Panc1 (cell line): ENCODE results near the gene TAX1BP1. TPM values are rescaled to one million over a fixed set of nuclear protein-coding genes. Genes with fewer than 3 reads are reported as not detected.

ENCODE experiments used
- ATAC-seq: fragments of 200-7000 bp; cut with Tn5 transposase; 2 replicates; pipeline ENCODE4 v1.9.1; 2020; ENCODE audit warnings: mild to moderate bottlenecking, moderate library complexity
- BruUV-seq: library from RNA; stranded (reverse); fragments of 400-500 nt; replicated peaks from 2 replicates; lab custom pipeline; 2021; lab: Mats Ljungman, UMichigan
- CTCF ChIA-PET: fragments of 300-600 bp; sonication (Branson Sonifier 250); formaldehyde crosslinking; loops from one replicate; lab custom pipeline; 2022; ENCODE audit warnings: antibody characterized with exemption; lab: Charles Lee
- POLR2A ChIA-PET: fragments of 300-600 bp; sonication (Branson Sonifier 250); formaldehyde crosslinking; loops from one replicate; lab custom pipeline; 2022; ENCODE audit warnings: antibody characterized with exemption; lab: Charles Lee
- DNase-seq: peaks from one replicate; pipeline ENCODE4 v3.0.0-alpha.2; 2010; ENCODE audit warnings: low read depth, low spot score
- H3K27ac ChIP-seq: 2 replicates; pipeline ENCODE4 v1.5.1; 2011; ENCODE audit warnings: mild to moderate bottlenecking, low read length, inconsistent platforms
- H3K27me3 ChIP-seq: fragments of 200-500 bp; sonication (Bioruptor generic); 2 replicates; pipeline ENCODE4 v1.6.0; 2014; ENCODE audit warnings: low read length, inconsistent platforms; ENCODE audit not compliant: control insufficient read depth, insufficient read depth
- H3K36me3 ChIP-seq: fragments of 200-500 bp; sonication (Bioruptor generic); 2 replicates; pipeline ENCODE4 v1.5.1; 2014; ENCODE audit warnings: inconsistent platforms, mild to moderate bottlenecking, low read length, moderate library complexity; ENCODE audit not compliant: control insufficient read depth, insufficient read depth
- H3K4me1 ChIP-seq: 2 replicates; pipeline ENCODE4 v1.5.1; 2011; ENCODE audit warnings: inconsistent platforms, mild to moderate bottlenecking, low read length, moderate library complexity; ENCODE audit not compliant: control insufficient read depth, insufficient read depth
- H3K4me3 ChIP-seq, 2 experiments: 2 replicates each; pipeline ENCODE4 v1.5.1; 2011 to 2012; ENCODE audit warnings: low read depth in 2 of 2, low read length in 2 of 2, mild to moderate bottlenecking in 2 of 2, inconsistent platforms in 1 of 2, moderate library complexity in 1 of 2
- H3K9me3 ChIP-seq: fragments of 200-500 bp; sonication (Bioruptor generic); 2 replicates; pipeline ENCODE4 v1.5.1; 2014; ENCODE audit warnings: low read depth, mild to moderate bottlenecking, inconsistent platforms, low read length, moderate library complexity; ENCODE audit not compliant: control insufficient read depth, insufficient read depth
- CTCF ChIP-seq: fragments of 450-650 bp; IDR thresholded peaks from 2 replicates; pipeline ENCODE4 v1.5.1; 2017; ENCODE audit warnings: mild to moderate bottlenecking
- POLR2AphosphoS5 ChIP-seq: IDR thresholded peaks from 2 replicates; pipeline ENCODE4 v1.6.1; 2012; ENCODE audit warnings: mild to moderate bottlenecking, low read depth, low read length, moderate library complexity
- SIN3A ChIP-seq: IDR thresholded peaks from 2 replicates; pipeline ENCODE4 v1.6.1; 2012; ENCODE audit warnings: low read depth, mild to moderate bottlenecking, low read length, moderate library complexity, borderline replicate concordance; ENCODE audit not compliant: insufficient read depth
- TCF7L2 ChIP-seq: IDR thresholded peaks from 2 replicates; pipeline ENCODE4 v1.6.1; 2011; ENCODE audit warnings: mild to moderate bottlenecking, low read depth, low read length, inconsistent platforms
- in situ Hi-C: cut with HindIII; loops from 2 replicates; pipeline ENCODE4 v1.10.0; 2016; ENCODE audit warnings: low sequenced_read_pairs, low pct_unique_long_range_greater_than_20kb
- intact Hi-C: fragments of 100-400 bp; cut with micrococcal nuclease; formaldehyde crosslinking; loops from one replicate; pipeline ENCODE4 v1.10.0; 2022; ENCODE audit not compliant: unreplicated experiment
- total RNA-seq: library from RNA; stranded (reverse); gene quantifications from one replicate; pipeline ENCODE4 v1.2.1, GENCODE V29; 2021; ENCODE audit not compliant: unreplicated experiment
- TF ChIP-seq, protein P1 (sequence below), 2 experiments: IDR thresholded peaks; 2 replicates each; pipeline ENCODE4 v1.6.1; 2011 to 2012; ENCODE audit warnings: low read depth in 2 of 2, control low read depth in 1 of 2, low read length in 1 of 2, mild to moderate bottlenecking in 1 of 2, moderate library complexity in 1 of 2; ENCODE audit not compliant: insufficient read depth in 1 of 2

The TAX1BP1 gene
- total RNA-seq, 1 experiment from 2014 or later, result 125 TPM

DNA sequence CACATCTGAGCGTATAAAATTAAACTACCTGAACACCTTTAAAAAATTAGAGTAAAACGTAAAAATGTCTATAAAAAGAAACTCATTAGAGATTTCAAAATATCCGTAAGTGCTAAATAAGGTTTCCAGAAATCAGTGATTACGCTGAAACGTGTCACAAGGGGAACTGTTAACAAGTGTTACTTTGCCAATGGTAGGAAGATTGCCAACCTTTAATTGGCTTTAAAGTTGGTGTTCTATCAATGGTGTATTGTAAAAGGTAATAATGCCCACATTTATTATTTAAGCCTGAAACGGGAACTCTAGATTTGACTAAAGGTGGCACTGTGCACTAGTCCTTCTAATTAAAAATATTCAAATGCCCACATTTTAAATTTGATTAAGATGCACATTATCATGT lies 39.5 kb upstream of the TAX1BP1 start:
- in situ Hi-C loops (no loop called here), intact Hi-C loops (no loop called here)
- POLR2A ChIA-PET, result no interaction called here
- Histone ChIP-seq H3K27ac (no peak overlapping the region), H3K4me1 (no peaks in the 10 kb centered on the region; the same call in 1 of the 2 replicates), H3K27me3 (no peaks in the 10 kb centered on the region), H3K4me3 (no peak overlapping the region), H3K36me3 (no peaks in the 10 kb centered on the region), H3K9me3 (no peaks in the 10 kb centered on the region)
- CTCF ChIA-PET, result no interaction called here
- DNase-seq (no peak), ATAC-seq (no peak)
- TF ChIP-seq, protein P1, sequence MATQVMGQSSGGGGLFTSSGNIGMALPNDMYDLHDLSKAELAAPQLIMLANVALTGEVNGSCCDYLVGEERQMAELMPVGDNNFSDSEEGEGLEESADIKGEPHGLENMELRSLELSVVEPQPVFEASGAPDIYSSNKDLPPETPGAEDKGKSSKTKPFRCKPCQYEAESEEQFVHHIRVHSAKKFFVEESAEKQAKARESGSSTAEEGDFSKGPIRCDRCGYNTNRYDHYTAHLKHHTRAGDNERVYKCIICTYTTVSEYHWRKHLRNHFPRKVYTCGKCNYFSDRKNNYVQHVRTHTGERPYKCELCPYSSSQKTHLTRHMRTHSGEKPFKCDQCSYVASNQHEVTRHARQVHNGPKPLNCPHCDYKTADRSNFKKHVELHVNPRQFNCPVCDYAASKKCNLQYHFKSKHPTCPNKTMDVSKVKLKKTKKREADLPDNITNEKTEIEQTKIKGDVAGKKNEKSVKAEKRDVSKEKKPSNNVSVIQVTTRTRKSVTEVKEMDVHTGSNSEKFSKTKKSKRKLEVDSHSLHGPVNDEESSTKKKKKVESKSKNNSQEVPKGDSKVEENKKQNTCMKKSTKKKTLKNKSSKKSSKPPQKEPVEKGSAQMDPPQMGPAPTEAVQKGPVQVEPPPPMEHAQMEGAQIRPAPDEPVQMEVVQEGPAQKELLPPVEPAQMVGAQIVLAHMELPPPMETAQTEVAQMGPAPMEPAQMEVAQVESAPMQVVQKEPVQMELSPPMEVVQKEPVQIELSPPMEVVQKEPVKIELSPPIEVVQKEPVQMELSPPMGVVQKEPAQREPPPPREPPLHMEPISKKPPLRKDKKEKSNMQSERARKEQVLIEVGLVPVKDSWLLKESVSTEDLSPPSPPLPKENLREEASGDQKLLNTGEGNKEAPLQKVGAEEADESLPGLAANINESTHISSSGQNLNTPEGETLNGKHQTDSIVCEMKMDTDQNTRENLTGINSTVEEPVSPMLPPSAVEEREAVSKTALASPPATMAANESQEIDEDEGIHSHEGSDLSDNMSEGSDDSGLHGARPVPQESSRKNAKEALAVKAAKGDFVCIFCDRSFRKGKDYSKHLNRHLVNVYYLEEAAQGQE (IDR thresholded peaks at IDR 0.05; ENCODE audit: insufficient read depth in 1 of 2, low read depth in 2 of 2, low read length in 1 of 2), result no peak
- no TSS peak for BruUV-seq

DNA sequence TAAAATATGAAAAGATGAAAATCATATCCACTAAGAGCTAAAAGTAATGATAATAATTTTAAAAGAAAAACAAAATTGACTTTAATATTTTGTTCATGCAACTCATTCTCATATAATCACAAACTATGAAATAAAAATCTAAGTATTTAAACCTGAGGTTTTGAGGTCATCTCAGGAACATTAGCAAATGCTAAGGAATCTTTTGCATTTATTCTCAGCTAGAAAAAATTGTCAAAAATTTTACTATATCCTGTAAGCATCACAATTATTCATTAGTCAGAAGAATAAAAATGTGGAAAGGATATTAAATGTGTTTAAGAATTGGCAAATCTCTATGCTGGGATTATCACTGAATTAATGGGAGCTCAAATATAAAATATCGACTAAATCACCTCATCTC lies 36.8 kb upstream of the TAX1BP1 start:
- TF ChIP-seq, protein P1 (IDR thresholded peaks at IDR 0.05; ENCODE audit: insufficient read depth in 1 of 2, low read depth in 2 of 2, low read length in 1 of 2), result no peak
- no peak for TF ChIP-seq POLR2AphosphoS5
- TF ChIP-seq SIN3A, result no peak
- no peak for TF ChIP-seq CTCF
- TF ChIP-seq TCF7L2, result no peak
- in situ Hi-C loops (no loop called here), intact Hi-C loops (no loop called here)
- H3K4me1 ChIP-seq, result no peaks in the 10 kb centered on the region
- H3K36me3 ChIP-seq, result no peaks in the 10 kb centered on the region
- H3K27me3 ChIP-seq, result no peaks in the 10 kb centered on the region
- no peaks in the 10 kb centered on the region for H3K9me3 ChIP-seq
- POLR2A ChIA-PET, result no interaction called here
- no peak overlapping the region for H3K4me3 ChIP-seq
- no peak for DNase-seq
- CTCF ChIA-PET, result no interaction called here
- ATAC-seq, result no peak
- BruUV-seq, result no TSS peak
- no peak overlapping the region for H3K27ac ChIP-seq
